IPS-NIHi11 (cell line): Measurements from ENCODE around the gene ACTR10.

Experiments used
- DNase-seq: peaks from one replicate; pipeline ENCODE4 v3.0.0; 2012; ENCODE audit warnings: mixed read lengths, low spot score

The ACTR10 gene

GRCh38 chr14:58281969-58282368, 82.0 kb downstream of the ACTR10 start:
- DNase-seq: no peak

- DNase-seq: no peak
Observed at GRCh38 chr14:58282925-58283593, 83.1 kb downstream of the ACTR10 start.

GRCh38 chr14:58283730-58284129, 83.8 kb downstream of the ACTR10 start:
- no peak for DNase-seq

- DNase-seq: no peak
Observed at GRCh38 chr14:58285132-58285531, 85.2 kb downstream of the ACTR10 start.
